Endothelial cell of umbilical vein (primary cell): ENCODE results near the gene HDAC4. TPM values are rescaled to one million over a fixed set of nuclear protein-coding genes. Genes with fewer than 3 reads are reported as not detected.

ENCODE experiments used
- BruUV-seq: library from RNA; stranded (reverse); fragments of 400-500 nt; replicated peaks from 2 replicates; lab custom pipeline; 2021; lab: Mats Ljungman, UMichigan
- CTCF ChIA-PET: fragments of 300-600, 350-600 bp; sonication (Branson Sonifier 250); formaldehyde crosslinking; loops from one replicate; lab custom pipeline; 2021; ENCODE audit warnings: antibody characterized with exemption, inconsistent platforms; lab: Charles Lee
- POLR2A ChIA-PET: fragments of 300-600, 350-600 bp; sonication (Branson Sonifier 250); formaldehyde crosslinking; loops from one replicate; lab custom pipeline; 2021; ENCODE audit warnings: antibody characterized with exemption, inconsistent platforms; lab: Charles Lee
- DNase-seq: peaks from one replicate; pipeline ENCODE4 v3.0.0-alpha.2; 2011; ENCODE audit warnings: low read depth, low spot score
- FAIRE-seq: peaks from 2 replicates; lab custom pipeline; 2011; peaks lifted over from hg19 to GRCh38; lab: Jason Lieb, UNC
- H2AFZ ChIP-seq: 2 replicates; pipeline ENCODE4 v1.6.0; 2012; ENCODE audit warnings: low read depth, low read length, control low read depth, inconsistent platforms
- H3K27ac ChIP-seq: 2 replicates; pipeline ENCODE4 v1.5.1; 2011; ENCODE audit warnings: low read depth, mild to moderate bottlenecking, control low read depth, low read length, moderate library complexity; ENCODE audit not compliant: insufficient read depth
- H3K27me3 ChIP-seq, 2 experiments: 2 replicates each; pipeline versions ENCODE4 v1.6.0 to v1.6.1; 2011; ENCODE audit warnings: low read length in 2 of 2, mixed read lengths in 1 of 2; ENCODE audit not compliant: control insufficient read depth in 2 of 2, insufficient read depth in 2 of 2
- H3K36me3 ChIP-seq, 2 experiments: 2 replicates in 1 of 2; 3 replicates in 1 of 2; pipeline ENCODE4 v1.5.1; 2011; ENCODE audit warnings: low read length in 2 of 2, mild to moderate bottlenecking in 1 of 2, moderate library complexity in 1 of 2; ENCODE audit not compliant: control insufficient read depth in 2 of 2, insufficient read depth in 2 of 2; ENCODE audit errors: extremely low read depth in 1 of 2
- H3K4me1 ChIP-seq: 3 replicates; pipeline ENCODE4 v1.5.1; 2011; ENCODE audit warnings: mild to moderate bottlenecking, low read length; ENCODE audit not compliant: control insufficient read depth, insufficient read depth; ENCODE audit errors: extremely low read depth
- H3K4me2 ChIP-seq: 2 replicates; pipeline ENCODE4 v1.6.1; 2011; ENCODE audit warnings: low read length, control low read depth, mixed read lengths; ENCODE audit not compliant: insufficient read depth
- H3K4me3 ChIP-seq, 3 experiments: fragments of 200-600 bp in 1 of 3; sonication (generic), shearing (Covaris generic) in 1 of 3; replicated peaks in 1 of 3; 2 replicates each; pipeline ENCODE4 v1.5.1; 2011 to 2016; ENCODE audit warnings: control low read depth in 3 of 3, low read length in 3 of 3, mild to moderate bottlenecking in 2 of 3, inconsistent platforms in 1 of 3, low read depth in 1 of 3, moderate library complexity in 1 of 3; ENCODE audit not compliant: insufficient read depth in 1 of 3
- H3K79me2 ChIP-seq: 2 replicates; pipeline ENCODE4 v1.6.0; 2012; ENCODE audit warnings: low read length, inconsistent platforms; ENCODE audit not compliant: control insufficient read depth, insufficient read depth
- H3K9ac ChIP-seq: replicated peaks from 2 replicates; pipeline ENCODE3; 2011; ENCODE audit warnings: low read length, control low read depth; ENCODE audit not compliant: insufficient read depth; ENCODE audit errors: extremely low read depth
- H3K9me1 ChIP-seq: replicated peaks from 3 replicates; pipeline ENCODE4 v1.6.0; 2011; ENCODE audit warnings: mild to moderate bottlenecking, low read length; ENCODE audit not compliant: control insufficient read depth, insufficient read depth; ENCODE audit errors: extremely low read depth
- H3K9me3 ChIP-seq: replicated peaks from 2 replicates; pipeline ENCODE4 v1.5.1; 2012; ENCODE audit warnings: low read length, inconsistent platforms; ENCODE audit not compliant: control insufficient read depth, insufficient read depth
- H4K20me1 ChIP-seq: replicated peaks from 2 replicates; pipeline ENCODE3; 2011; ENCODE audit warnings: mild to moderate bottlenecking, low read length; ENCODE audit not compliant: control insufficient read depth, insufficient read depth; ENCODE audit errors: extremely low read depth
- CTCF ChIP-seq, 2 donors: IDR thresholded peaks; 1 replicate in 1 of 2; 2 replicates in 1 of 2; pipeline ENCODE4 v1.5.1; 2011; ENCODE audit warnings: low read length in 2 of 2, mild to moderate bottlenecking in 2 of 2, moderate library complexity in 2 of 2, control low read depth in 1 of 2, inconsistent platforms in 1 of 2, low read depth in 1 of 2; ENCODE audit not compliant: insufficient read depth in 1 of 2; ENCODE audit errors: extremely low read depth in 1 of 2
- EZH2 ChIP-seq: IDR thresholded peaks from 2 replicates; pipeline ENCODE4 v1.6.1; 2012; ENCODE audit warnings: borderline replicate concordance, low read depth, mild to moderate bottlenecking, moderate library complexity, low read length, inconsistent platforms; ENCODE audit not compliant: severe bottlenecking
- FOS ChIP-seq: IDR thresholded peaks from 2 replicates; pipeline ENCODE4 v1.6.1; 2011; ENCODE audit warnings: mild to moderate bottlenecking, low read length, moderate library complexity, borderline replicate concordance; ENCODE audit not compliant: insufficient read depth
- GATA2 ChIP-seq: IDR thresholded peaks from 2 replicates; pipeline ENCODE4 v1.7.0; 2011; ENCODE audit warnings: low read depth, mild to moderate bottlenecking, moderate library complexity, mixed read lengths, low read length; ENCODE audit not compliant: insufficient read length, insufficient read depth
- JUN ChIP-seq: IDR thresholded peaks from 2 replicates; pipeline ENCODE4 v1.6.1; 2011; ENCODE audit warnings: borderline replicate concordance, low read depth; ENCODE audit not compliant: insufficient read length, insufficient read depth
- MAX ChIP-seq: IDR thresholded peaks from 2 replicates; pipeline ENCODE4 v1.6.1; 2011; ENCODE audit not compliant: insufficient read depth, insufficient read length
- MYC ChIP-seq: IDR thresholded peaks from one replicate; pipeline ENCODE4 v1.6.1; 2011; ENCODE audit warnings: mild to moderate bottlenecking, low read depth, low read length
- POLR2A ChIP-seq: IDR thresholded peaks from 2 replicates; pipeline ENCODE4 v1.6.1; 2012; ENCODE audit warnings: low read depth, mild to moderate bottlenecking, control low read depth, low read length
- POLR2AphosphoS5 ChIP-seq: IDR thresholded peaks from 2 replicates; pipeline ENCODE4 v1.6.1; 2012; ENCODE audit warnings: low read depth, mild to moderate bottlenecking, control low read depth, low read length, moderate library complexity; ENCODE audit not compliant: insufficient read depth
- dilution Hi-C: fragments of 300-500 bp; cut with MboI; formaldehyde crosslinking; loops from one replicate; pipeline ENCODE4 v1.15.0; 2019; ENCODE audit warnings: low sequenced_read_pairs; ENCODE audit not compliant: extremely low pct_ligation_motif_present
- intact Hi-C: fragments of 100-400 bp; cut with micrococcal nuclease; formaldehyde crosslinking; loops from one replicate; pipeline ENCODE4 v1.10.0; 2022
- polyA plus RNA-seq, 4 experiments: library from polyadenylated mRNA; depleted of rRNA in 3 of 4; stranded (reverse) in 3 of 4; unstranded in 1 of 4; fragments of >200 nt; gene quantifications; 2 replicates each; pipeline versions ENCODE4 v1.2.1 to v1.2.3, GENCODE V29; 2011 to 2012; ENCODE audit warnings: missing spikeins in 1 of 4
- total RNA-seq: library from RNA; stranded (reverse); gene quantifications from 2 replicates; pipeline ENCODE4 v1.2.3, GENCODE V29; 2021

Gene HDAC4
- total and polyA plus RNA-seq, 2 donors (not counting 3 experiments of a cell fraction or from before 2014, with no cell fraction given), result 13.4 to 33.0 TPM

GRCh38 chr2:239118675-239119211 is 282.1 kb downstream of the HDAC4 start:
- Histone ChIP-seq H3K4me3 (no peak overlapping the region), H3K27me3 (no peaks in the 10 kb centered on the region), H3K27ac (no peak overlapping the region), H2AFZ (no peak overlapping the region), H4K20me1 (no peaks in the 10 kb centered on the region), H3K9me3 (no peaks in the 10 kb centered on the region), H3K9ac (no peak overlapping the region), H3K79me2 (no peaks in the 10 kb centered on the region), H3K4me2 (no peak overlapping the region), H3K36me3 (no peaks in the 10 kb centered on the region), H3K9me1 (no peaks in the 10 kb centered on the region), H3K4me1 (peaks cover 3% of the 10 kb centered on the region)
- DNase-seq (no peak), FAIRE-seq (no peak)
- no peak for TF ChIP-seq POLR2AphosphoS5
- TF ChIP-seq GATA2, result no peak
- no peak for TF ChIP-seq MAX
- no peak for TF ChIP-seq MYC
- no peak for TF ChIP-seq FOS
- TF ChIP-seq POLR2A, result no peak
- no TSS peak for BruUV-seq
- dilution Hi-C loops (no loop called here), intact Hi-C loops (no loop called here)
- ChIA-PET CTCF (no interaction called here), POLR2A (no interaction called here)

GRCh38 chr2:239118264-239118663 is 282.6 kb downstream of the HDAC4 start:
- no peak for DNase-seq

More at GRCh38 chr2:239118264-239118663, 282.6 kb downstream of the HDAC4 start:
- H4K20me1 ChIP-seq, result no peaks in the 10 kb centered on the region
- no peak overlapping the region for H2AFZ ChIP-seq
- H3K79me2 ChIP-seq, result no peaks in the 10 kb centered on the region
- dilution Hi-C loops (no loop called here), intact Hi-C loops (no loop called here)
- peaks cover 3% of the 10 kb centered on the region for H3K4me1 ChIP-seq
- no TSS peak for BruUV-seq
- no peaks in the 10 kb centered on the region for H3K9me3 ChIP-seq
- no peaks in the 10 kb centered on the region for H3K36me3 ChIP-seq
- no peaks in the 10 kb centered on the region for H3K27me3 ChIP-seq
- ChIA-PET POLR2A (no interaction called here), CTCF (no interaction called here)
- no peak overlapping the region for H3K9ac ChIP-seq
- no peak for FAIRE-seq
- no peak overlapping the region for H3K4me3 ChIP-seq
- TF ChIP-seq GATA2, result no peak
- TF ChIP-seq JUN, result no peak
- TF ChIP-seq MYC, result no peak
- TF ChIP-seq EZH2, result no peak
- TF ChIP-seq MAX, result no peak
- no peak for TF ChIP-seq POLR2A
- no peak for TF ChIP-seq POLR2AphosphoS5
- no peak for TF ChIP-seq CTCF (IDR thresholded peaks at IDR 0.05; ENCODE audit: extremely low read depth in 1 of 2, insufficient read depth in 1 of 2, low read depth in 1 of 2, low read length in 2 of 2)
- TF ChIP-seq FOS, result no peak
- no peak overlapping the region for H3K27ac ChIP-seq
- H3K4me2 ChIP-seq, result no peak overlapping the region
- no peaks in the 10 kb centered on the region for H3K9me1 ChIP-seq
